HEK293T (cell line): ENCODE data around the gene RPTOR.

Experiments
- BHLHE40 ChIP-seq: fragments of 450-650 bp; IDR thresholded peaks from 2 replicates; pipeline ENCODE4 v1.6.1; 2016; ENCODE audit warnings: mild to moderate bottlenecking, moderate library complexity, borderline replicate concordance
- CTBP1 ChIP-seq: fragments of 450-650 bp; IDR thresholded peaks from 2 replicates; pipeline ENCODE4 v1.6.1; 2016; ENCODE audit warnings: borderline replicate concordance
- SUZ12 ChIP-seq: fragments of 450-650 bp; IDR thresholded peaks from 2 replicates; pipeline ENCODE4 v1.6.1; 2016; ENCODE audit warnings: mild to moderate bottlenecking

DNA sequence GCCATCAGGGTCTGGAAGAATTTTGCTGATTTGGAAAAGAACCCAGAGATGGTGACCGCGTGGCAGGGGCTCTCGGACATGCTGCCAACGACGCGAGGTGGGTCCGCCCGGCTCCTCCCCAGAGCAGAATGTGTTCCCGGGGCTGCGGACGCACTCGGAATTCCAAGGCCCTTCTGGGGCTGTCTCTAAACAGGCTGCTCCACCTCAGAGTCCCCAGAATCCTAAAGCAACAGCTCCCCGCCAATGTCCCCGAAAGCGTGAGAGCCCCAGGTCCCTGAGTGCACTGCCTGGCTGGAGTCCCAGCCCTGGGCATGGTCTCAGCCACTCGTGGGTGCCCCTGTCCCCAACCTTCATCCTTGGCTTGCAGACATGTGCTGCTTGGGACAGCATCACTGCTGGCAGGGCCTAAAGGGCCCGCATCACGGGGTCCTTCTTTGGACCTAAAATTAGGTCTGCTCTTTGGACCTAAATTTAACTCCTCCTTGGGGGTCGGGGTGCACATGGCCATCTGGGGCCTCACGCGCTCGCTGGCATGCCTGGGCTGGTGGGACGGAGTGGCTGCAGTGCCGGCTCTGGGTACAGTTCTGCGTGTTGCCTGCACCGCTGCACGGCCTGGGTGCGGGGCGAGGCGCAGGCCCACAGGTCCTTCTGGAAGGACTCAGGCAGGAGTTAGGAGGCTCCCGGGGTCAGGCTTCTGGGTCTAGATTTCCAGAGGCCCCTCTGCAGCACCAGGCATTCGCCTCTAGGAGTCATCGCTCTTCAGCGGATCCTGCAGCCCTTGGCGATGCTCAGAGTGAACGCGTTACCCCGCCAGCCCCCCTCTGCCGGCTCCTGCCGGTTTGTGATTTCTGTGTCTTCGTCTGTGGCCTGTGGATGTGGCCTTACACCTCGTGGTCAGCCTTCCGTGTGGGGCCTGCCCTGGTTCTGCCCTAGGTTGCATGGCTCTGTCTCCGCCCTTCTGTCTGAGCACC lies 405.1 kb downstream of the RPTOR start:
- TF ChIP-seq BHLHE40 (no peak), CTBP1 (no peak), SUZ12 (no peak)
